NCI-H1417 (cell line): ENCODE measurements around the gene MAN1A2.
"Not testable (repeated sequence)": the region's sequence is repeated elsewhere in the genome, so short reads cannot be mapped to it uniquely, and the experiment has no call there.

ENCODE experiments used
- DNase-seq, 3 experiments: peaks; one replicate each; lab custom pipeline; 2025; lab: John Stamatoyannopoulos, UW

Gene MAN1A2

DNA sequence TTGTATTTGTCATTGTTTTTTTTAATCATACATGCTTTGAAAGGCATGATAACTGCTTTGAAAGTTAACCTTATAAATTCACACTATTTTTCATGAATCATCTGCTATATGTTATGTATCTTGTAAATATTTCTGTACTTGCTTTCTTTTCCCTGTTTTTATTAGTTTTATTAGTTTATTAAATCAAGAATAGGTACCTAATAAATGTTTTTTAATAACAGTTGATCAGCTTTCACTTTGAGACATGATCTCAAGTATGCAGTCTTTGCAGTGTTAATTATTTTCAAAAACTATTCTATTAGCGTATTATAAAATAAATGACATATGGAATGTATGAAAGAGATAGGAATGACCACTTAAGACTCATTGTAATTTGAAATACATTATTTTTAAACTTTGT lies 127.8 kb downstream of the MAN1A2 start:
- DNase-seq = no peak

DNA sequence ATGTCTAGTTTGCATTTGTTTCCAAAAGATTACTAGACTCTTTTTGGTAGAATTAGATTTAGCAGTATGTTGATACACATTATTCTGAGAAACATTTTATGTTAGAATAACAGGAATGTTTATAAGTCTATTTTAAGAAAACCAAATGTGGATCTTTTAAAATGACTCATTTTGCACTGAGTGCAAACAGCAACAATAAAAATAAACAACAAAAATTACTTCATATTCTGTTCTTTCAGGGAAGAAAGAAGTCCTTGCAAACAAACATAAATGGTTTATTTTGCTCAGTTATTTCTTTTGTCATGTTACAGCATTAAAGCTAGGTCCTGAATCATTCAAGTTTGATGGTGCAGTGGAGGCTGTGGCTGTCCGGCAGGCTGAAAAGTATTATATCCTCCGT lies 131.8 kb downstream of the MAN1A2 start:
- no peak for DNase-seq

DNA sequence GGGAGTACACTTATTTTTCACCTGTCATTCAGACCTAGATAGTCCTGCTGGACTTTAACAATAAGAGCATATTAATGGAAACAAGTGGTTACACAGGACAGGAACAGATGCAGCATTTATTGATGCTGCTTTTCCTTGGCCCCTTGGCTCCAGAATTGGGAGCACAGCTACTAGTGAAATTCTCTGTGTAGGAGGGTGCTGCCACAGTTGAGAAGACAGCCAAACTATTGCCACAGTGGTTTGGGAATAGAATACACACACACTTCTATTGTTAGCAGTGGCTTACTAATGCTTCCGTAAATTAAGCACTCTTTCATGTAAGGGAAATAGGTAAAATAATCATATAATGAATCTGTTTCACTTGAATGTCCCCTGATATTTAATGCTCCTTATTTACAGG lies 133.3 kb downstream of the MAN1A2 start:
- no peak for DNase-seq

DNA sequence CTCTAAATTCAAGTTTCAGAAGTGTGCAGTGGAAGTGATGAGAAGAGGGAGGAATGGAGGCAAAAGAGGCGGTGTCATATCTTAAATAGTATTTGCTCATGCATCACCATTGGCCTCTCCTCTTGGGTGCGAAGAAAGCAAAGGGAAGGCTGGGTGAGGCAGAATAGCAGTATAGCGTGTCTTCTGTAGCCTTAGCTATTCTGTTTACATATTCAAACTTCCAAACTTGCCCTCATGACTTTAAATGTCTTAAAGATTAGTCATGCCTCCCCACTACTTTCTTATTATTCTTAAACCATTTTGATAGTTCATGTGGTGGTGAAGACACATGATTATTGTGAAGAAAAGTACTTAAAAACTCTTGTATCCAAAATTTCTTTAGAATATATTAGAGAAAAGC lies 134.0 kb downstream of the MAN1A2 start:
- DNase-seq = no peak

DNA sequence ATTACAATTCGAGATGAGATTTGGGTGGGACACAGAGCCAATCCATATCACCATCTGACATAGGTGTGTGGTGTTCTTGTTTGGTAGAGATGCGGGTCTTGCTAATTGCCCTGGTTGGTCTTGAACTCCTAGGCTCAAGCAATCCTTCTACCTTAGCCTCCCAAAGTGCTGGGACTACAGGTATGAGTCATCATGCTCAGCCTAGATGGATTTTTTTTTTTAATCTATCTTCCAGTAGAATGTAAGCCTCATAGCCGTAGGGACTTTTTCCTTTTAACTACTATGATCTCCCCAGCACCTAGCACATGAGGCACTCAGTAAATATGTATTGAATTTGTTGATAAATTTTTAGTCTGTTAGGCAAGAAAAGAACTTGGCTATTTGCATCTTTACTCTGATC lies 144.0 kb downstream of the MAN1A2 start:
- no peak for DNase-seq

DNA sequence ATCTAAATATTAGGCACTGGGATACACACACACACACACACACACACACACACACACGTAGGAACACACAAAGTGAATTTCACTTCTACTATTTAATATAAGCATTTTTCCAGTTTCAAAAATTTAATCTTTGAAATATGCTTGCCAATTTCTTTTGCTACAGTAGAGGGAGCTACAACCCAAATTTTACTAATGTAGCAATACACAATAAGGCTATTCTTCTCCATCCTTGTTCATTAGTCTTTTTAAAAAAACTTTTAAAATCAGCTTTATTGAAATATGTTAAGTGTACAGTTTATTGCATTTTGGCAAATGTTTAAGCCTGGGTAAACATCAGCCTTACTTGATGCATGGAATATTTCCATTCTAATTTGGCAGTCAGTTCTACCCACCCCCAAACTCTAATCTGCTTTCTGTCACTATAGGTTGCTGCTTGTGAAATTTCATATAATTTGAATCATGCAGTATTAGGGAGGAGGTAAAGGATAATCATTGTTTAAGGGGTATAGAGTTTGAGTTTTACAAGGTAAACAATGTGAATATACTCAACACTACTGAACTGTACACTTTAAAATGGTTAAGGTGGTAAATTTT lies 145.6 kb downstream of the MAN1A2 start:
- peak in 2 of 3 experiments; percentile 47 to 53 for DNase-seq

DNA sequence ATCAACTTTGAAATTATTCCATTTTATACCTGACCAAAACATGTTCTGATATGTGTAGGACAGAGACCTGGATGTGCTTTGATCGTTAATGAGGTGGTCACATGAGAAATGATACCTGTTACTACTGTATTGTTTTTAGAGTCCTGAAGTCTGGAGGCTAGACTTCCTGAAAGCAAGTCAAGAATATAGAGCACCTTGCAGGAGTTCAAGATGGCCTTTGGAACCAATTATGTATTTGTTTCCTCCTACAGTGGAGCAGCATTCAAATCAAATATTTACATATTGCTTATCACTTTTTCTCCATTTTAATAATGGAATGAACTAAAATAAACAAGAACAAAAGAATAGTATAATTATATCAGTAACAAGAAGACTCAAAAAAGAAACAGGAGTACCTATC lies 155.9 kb downstream of the MAN1A2 start:
- DNase-seq = no peak

DNA sequence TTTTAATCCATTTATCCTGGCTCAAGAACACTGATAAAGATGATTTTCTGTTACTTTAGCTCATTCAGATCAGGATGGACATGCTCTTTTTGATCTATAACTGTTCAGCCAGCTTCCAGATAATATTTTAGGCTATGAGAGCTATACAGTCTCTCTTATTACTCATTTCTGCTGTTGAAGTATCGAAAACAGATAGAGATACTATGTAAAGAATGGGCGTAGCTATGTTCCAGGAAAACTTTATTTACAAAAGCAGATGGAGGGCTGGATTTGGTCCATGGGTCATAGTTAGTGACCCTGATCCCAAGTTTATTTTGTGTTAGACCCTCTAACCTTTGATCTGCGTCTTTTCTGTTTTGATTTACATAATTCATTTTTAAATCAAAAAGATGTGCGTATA lies 159.8 kb downstream of the MAN1A2 start:
- no peak for DNase-seq

DNA sequence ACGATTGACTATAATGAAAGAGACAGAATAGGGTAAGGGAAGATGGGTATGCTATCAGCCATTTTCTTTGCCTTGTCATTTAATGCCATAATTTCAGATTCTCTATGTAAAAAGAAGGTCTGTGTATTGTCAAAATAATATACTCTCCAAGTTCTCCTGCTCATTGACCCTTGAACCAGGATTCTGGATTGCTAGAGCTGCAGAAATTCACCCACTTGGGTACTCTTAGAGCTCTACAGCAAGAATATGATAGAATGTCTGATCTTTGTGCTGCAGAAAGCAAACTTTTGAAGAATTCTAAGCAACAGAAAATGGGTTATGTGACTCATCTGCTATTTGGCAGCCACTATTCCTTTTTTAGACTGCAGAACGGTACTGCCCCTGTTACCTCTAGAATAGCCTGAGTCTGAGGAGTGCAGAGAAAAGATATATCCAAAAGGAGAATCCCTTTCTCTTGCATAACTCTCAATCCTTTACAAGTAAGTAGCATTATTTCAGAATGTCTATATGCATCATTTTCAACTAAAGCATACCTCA lies 160.4 kb downstream of the MAN1A2 start:
- DNase-seq = no peak

DNA sequence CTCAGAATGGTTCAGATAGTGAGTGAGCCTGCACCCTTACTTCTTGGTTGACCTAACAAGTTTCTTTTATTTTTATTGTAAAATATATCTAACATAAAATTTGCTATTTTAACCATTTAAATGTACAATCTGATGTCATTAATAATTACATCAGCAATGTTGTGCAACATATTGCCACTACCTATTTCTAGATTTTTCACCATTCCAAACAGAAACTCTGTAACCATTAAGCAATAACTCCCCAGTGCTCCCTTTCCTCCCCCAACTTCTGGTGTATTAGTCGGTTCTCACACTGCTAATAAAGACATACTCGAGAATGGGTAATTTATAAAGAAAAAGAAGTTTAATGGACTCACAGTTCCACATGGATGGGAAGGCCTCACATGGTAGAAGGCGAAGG lies 162.4 kb downstream of the MAN1A2 start:
- no peak for DNase-seq

DNA sequence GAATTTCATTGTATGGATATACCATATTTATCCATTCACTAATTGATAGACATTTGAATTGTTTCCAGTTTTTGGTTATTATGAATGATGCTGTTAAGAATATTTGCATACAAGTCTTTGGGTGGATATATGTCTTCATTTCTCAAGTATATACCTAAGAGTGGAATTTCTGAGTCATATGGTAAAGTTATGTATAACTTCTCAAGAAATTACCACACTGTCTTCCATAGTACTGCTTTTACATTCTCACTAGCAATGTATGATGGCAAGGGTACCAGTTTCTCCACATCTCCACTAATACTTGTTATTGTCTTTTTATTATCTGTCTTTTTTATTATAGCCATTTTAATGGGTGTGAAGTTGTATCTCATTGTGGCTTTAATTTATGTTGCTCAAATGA lies 164.0 kb downstream of the MAN1A2 start:
- no peak for DNase-seq

DNA sequence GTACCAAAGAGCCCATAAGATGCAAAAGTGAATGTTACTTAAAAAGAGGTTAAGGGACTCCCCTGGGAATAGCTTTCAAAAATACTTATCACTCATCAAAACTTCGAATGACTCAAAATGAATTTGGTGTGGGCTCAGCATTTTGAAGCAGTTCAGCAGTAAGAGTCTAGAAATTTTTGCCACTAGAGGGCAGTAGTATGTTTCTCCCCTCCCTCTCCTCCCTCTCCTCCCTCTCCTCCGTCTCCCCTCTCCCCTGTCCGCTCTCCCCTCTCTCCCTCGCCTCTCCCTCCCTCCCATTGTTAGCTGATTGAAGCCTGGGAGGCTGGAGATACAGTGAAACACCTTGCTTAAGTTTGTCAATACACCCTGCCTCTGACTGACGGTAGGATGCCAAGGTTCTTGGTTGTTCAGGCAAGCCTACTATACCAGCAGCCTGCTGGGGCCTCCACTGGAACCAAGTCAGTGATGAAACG lies 167.8 kb downstream of the MAN1A2 start:
- DNase-seq = peak; percentile 45 to 72 (median 69)

DNA sequence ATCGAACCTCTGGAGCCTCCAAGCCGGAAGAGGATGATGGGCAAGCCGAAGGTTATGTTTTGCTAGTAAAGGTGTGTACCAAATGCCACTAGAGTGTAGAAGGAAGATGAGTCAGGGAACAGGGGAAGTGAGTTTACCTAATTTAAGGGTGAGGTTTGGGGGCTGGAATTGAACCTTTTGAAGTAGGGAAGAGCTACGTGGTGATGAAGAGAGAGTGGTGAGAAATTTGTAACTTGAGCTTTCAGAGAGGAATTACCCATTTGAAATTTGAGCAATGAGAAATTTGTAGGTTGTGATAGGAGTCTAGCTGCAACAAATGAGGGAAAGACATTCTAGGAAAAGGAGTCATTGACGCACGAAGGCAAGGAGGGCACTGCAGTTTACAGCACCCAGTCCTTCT lies 168.6 kb downstream of the MAN1A2 start:
- no peak for DNase-seq

DNA sequence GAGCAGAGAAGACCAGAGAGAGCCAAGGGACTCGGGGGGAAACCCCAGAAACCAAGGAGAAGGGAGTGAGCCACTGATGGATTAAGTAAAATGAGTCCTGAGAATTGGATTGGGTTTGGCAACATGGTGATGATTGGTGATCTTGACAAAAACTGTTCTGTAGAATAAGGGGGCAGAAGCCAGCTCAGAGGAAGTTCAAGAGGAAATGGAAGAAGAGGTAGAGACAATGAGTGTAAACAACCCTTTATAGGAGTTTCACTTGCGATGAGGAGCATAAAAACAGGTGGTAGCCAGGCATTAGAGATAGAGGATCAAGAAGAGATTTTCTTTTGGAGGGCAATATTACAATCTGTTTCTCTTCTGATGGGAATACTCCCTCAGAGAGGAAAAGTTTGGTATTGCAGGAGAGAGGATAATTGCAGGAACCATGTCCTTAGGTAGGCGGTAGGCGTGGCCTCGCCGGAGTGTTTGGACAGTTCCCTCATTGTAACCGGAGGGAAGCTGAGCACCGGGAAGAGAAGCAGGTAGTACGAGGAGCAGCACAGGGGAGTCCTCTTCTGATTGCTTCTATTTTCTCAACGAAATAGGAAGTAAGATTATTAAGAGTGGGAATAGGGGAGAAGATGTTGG lies 170.2 kb downstream of the MAN1A2 start:
- DNase-seq = peak; percentile 12 to 71 (median 43)

DNA sequence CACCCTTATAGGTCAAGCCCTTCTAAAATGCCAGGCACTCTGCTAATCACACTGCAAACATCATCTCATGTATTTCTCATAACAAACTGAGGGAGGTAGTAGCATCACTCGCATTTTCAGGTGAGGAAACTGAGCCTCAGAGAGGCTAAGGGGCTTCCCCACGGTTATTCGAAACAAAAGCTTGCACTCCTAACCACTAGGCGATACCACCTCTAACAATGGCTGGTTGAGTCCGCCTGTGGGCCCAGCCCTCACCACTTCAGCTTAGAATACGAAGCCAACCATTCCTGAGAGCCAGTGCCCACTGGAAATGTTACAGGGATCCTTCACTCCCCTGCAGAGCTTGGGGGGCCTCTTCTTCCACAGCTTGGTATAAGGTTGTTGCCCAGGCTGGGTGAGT lies 173.3 kb downstream of the MAN1A2 start:
- DNase-seq = no peak

DNA sequence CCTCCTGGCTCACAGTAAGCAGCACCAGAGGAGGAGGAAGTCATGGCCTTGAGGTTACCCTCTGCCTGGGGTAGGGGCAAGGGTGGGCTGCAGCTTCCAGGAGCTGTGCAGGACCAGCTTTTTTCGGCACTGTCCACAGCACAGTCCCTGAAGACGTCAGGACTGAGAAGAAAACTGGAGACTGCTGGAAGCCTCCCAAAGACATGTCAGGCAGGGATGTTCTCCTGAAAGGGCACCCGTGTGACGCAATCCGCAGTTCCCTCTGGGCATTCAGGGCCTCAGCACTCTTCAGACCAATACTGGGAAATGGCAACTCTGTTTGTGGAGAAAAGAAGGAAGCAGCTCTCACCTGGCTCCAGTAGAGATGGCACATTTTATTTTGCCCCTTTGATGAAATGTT lies 173.8 kb downstream of the MAN1A2 start:
- DNase-seq = no peak

DNA sequence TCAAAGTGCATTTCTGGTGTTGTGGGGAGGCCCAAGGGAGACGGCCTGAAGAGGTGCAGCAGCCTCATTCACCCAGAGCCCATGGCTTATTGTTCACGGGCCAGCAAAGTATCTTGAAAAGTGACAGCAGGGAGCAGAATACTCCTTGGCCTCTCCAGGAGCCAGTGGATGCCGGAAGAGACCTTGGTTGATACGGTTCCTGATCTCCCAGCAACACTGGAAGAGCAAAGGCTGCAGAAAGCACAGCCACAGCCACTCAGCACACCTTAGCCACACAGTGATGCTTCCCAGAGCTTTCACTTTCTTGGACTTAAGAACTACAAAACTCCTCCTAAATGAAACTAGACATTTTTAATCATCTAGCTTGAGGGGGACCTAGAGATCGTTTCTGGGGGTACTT lies 174.3 kb downstream of the MAN1A2 start:
- no peak for DNase-seq

DNA sequence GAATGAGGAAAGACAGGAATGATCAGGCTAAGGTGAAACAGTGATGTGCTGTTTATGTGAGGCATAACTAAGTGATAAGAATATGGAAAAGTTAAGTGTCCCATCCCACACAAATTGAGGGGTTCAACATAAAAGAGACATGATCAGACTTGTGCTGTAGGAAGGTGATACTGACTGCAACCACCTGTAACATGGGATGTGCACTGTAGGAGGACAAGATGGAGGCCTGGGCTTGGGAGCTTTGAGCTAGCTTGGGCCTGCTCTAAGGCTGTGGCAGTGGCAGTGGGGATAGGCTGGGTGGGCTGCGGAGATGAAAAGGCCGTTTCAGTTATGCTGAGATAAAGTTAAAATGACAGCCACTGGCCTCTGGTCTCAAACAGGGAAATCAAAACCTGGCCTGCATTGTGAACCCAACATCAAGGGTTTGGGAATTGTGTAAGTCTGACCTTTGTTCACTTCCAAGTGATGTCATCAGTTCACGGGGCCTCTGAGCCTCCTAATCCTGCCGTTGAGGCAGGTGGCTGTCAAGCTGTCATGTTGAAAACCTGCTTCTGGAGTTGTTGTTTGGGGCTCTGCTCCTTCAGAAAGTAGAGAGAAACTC lies 177.4 kb downstream of the MAN1A2 start:
- DNase-seq = no peak

DNA sequence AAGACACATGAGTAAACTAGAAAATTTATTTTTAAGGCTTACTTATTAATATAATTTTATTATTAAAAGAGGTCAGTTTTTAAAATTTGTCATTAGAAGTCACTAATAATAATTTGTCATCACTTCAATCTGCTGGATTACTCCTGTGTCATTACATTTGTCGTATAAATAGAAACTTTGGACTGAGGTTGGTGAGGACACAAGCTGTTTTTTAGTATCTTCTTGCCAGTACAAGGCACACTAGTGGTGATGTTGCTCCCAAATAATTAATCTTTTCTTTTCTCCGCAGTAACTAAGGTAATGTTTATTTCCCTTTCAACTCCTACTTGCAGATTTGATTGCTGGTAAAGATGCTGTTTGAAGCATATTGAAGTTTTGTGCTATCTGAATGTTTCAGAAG lies 179.2 kb downstream of the MAN1A2 start:
- no peak for DNase-seq

DNA sequence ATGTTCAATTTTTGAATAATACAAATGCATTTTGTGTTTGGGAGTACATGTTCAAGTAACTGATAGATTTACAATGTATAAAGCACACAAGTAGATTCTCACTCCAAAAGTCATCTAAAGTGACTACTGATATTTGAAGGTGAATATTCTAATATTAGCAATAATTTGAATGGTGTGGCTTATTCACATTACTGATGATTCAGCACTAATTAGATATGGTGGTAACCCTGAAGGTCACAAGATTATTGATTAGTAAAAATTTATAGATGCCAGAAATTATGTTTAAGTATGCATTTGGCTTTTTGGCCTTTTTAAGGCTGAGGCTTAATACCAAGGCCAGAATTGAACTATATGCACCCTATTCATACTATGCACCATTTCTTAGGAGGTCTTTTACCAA lies 186.2 kb downstream of the MAN1A2 start:
- DNase-seq = no peak

DNA sequence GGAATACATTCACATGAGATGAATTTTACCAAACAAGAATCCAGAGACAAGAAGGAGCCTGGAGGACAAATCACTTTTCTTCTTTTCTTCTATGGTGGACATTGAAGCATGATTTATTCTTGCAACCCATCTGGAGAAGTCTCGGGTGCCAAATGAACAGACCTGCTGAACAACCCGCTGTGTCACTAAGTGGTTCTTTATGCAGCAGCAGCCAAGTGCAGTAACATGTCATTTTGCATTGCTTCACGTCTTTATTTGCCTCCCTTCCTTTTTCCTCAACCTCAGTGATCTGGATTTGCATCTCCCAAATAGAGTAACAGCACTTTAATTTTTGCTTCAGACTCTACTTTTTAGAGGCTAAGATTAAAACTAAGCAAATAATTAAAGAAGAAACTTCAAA lies 188.6 kb downstream of the MAN1A2 start:
- no peak for DNase-seq

DNA sequence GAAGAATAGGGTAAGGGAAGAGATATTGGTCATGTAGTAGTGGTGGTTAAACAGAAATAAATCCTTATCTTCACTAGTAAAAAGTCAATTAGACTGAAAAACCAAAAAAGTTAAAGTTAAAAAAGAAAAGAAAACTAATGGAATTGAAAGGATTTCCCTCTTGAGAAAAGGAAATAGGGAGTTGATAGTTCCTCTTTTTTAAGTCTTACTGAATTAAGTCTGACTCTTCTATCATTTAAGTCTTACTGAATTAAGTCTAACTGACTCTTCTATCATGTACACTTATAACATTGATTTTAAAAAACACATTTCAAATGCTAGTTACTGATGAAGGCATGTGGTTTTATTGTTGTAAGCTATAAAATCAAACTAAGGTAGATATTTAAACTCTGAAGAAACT lies 189.1 kb downstream of the MAN1A2 start:
- no peak for DNase-seq

DNA sequence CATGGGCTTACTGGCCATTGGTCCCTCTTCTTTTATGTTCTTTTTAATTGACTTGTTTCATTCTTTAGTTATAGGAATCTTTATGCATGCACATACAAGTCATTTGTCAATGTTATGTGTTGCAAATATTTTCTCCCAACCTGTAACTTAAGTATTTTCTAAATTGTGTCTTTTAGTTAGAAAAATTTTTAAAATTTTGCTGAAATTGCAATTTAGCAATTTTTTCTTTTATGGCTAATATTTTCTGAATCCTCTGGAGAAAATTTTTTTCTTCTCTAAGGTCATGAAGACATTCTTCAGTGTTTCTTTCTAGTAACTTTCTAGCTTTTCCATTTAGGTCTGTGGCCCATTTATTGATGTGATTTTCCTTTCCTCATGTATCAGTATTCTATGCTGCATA lies 189.7 kb downstream of the MAN1A2 start:
- DNase-seq = no peak

DNA sequence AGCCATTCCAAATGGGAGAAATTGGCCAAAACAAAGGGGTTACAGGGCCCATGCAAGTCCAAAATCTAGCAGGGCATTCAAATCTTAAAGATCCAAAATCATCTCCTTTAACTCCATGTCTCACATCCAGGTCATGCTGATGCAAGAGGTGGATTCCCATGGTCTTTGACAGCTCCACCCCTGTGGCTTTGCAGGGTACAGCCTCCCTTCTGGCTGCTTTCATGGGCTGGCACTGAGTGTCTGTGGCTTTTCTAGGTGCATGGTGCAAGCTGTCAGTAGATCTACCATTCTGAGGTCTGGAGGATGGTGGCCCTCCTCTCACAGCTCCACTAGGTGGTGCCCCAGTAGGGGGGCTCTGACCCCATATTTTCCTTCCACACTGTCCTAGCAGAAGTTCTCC lies 191.2 kb downstream of the MAN1A2 start:
- DNase-seq = not testable (repeated sequence)
